Endodermal cell (in vitro differentiated cells): Measurements from ENCODE around the gene CTDSP2. TPM values are rescaled to one million over a fixed set of nuclear protein-coding genes. Genes with fewer than 3 reads are reported as not detected.
"Not testable (repeated sequence)": the region's sequence is repeated elsewhere in the genome, so short reads cannot be mapped to it uniquely, and the experiment has no call there.

Experiments
- DNase-seq: peaks from one replicate; pipeline ENCODE4 v3.0.0-alpha.2; 2017
- H3K27ac ChIP-seq: 2 replicates; pipeline ENCODE4 v1.5.1; 2013; ENCODE audit warnings: mild to moderate bottlenecking, low read depth, low read length, moderate library complexity
- H3K27me3 ChIP-seq: 2 replicates; pipeline ENCODE4 v1.6.1; 2013; ENCODE audit warnings: mild to moderate bottlenecking, low read length, moderate library complexity; ENCODE audit not compliant: insufficient read depth, control insufficient read depth, poor library complexity, severe bottlenecking
- H3K36me3 ChIP-seq: 2 replicates; pipeline ENCODE4 v1.7.0; 2013; ENCODE audit warnings: mild to moderate bottlenecking, low read length, moderate library complexity; ENCODE audit not compliant: control insufficient read depth, insufficient read depth
- H3K4me1 ChIP-seq: one replicate; pipeline ENCODE4 v1.7.0; 2013; ENCODE audit warnings: low read length; ENCODE audit not compliant: control insufficient read depth, insufficient read depth
- H3K4me3 ChIP-seq: 2 replicates; pipeline ENCODE4 v1.5.1; 2013; ENCODE audit warnings: mild to moderate bottlenecking, low read length, moderate library complexity
- H3K9ac ChIP-seq: 2 replicates; pipeline ENCODE4 v1.6.1; 2013; ENCODE audit warnings: mild to moderate bottlenecking, low read length, moderate library complexity; ENCODE audit not compliant: poor library complexity, severe bottlenecking; ENCODE audit errors: extremely low read depth
- H3K9me3 ChIP-seq: 2 replicates; pipeline ENCODE4 v1.6.1; 2013; ENCODE audit warnings: mild to moderate bottlenecking, low read length, moderate library complexity; ENCODE audit not compliant: control insufficient read depth
- H3K27ac Mint-ChIP-seq: 2 replicates; pipeline ENCODE4 v1.8.0; 2020; ENCODE audit warnings: mixed read lengths
- H3K27me3 Mint-ChIP-seq: 2 replicates; pipeline ENCODE4 v1.8.0; 2021; ENCODE audit warnings: mild to moderate bottlenecking, mixed read lengths; ENCODE audit not compliant: insufficient read depth
- H3K36me3 Mint-ChIP-seq: 2 replicates; pipeline ENCODE4 v1.8.0; 2020; ENCODE audit warnings: low read depth, mixed read lengths
- H3K4me1 Mint-ChIP-seq: 2 replicates; pipeline ENCODE4 v1.8.0; 2020; ENCODE audit warnings: mixed read lengths
- H3K4me3 Mint-ChIP-seq: 2 replicates; pipeline ENCODE4 v1.8.0; 2020; ENCODE audit warnings: mild to moderate bottlenecking, moderate library complexity, mixed read lengths
- H3K9me3 Mint-ChIP-seq: 2 replicates; pipeline ENCODE4 v1.8.0; 2020; ENCODE audit warnings: mild to moderate bottlenecking, mixed read lengths
- WGBS, 2 experiments: methylation state at CpG; one replicate each; pipeline versions ENCODE4 v1.1.5 to v1.1.7; 2013; ENCODE audit warnings: missing lambda C conversion rate in 2 of 2, mixed read lengths in 1 of 2; ENCODE audit not compliant: insufficient coverage in 1 of 2, insufficient read length in 1 of 2; 5-methylcytosine and 5-hydroxymethylcytosine counted together
- total RNA-seq, 2 donors: library from RNA; stranded (reverse); fragmentation: NEBNext Ultra II Directional in 1 of 2; extraction: Animal tissue kit (Norgen Biotek cat#: 25700) in 1 of 2; gene quantifications; 2 replicates in 1 of 2; 3 replicates in 1 of 2; pipeline ENCODE4 v1.2.1, GENCODE V29; 2021
- TF ChIP-seq, protein P1 (sequence below): fragments of 200-600 bp; sonication (generic); conservative IDR thresholded peaks from 2 replicates; pipeline ENCODE4 v1.5.0; 2021; ENCODE audit warnings: antibody characterized with exemption, mild to moderate bottlenecking

CTDSP2 gene
- total RNA-seq, 2 donors from 2014 or later = 137 to 148 TPM

DNA sequence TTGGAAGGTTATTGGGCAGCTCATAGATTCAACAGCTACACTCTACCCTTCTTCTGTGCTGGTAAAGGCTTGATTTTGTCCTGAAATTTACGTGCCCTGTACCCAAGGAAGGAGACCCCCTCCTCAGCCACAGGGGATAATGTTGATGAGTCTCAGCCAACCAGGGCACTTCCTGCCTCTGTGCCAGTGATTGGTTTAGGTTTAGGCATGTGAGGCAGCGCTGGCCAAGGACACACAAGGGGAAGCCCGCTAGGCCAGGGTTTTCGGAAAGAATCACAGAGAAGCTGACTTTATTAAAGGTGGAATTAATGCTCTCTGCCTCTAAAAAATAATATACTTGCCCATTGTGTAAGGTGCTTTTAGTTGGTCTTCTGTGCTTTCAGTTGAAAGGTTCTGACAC lies 15.4 kb upstream of the CTDSP2 start:
- peak; percentile 67 for DNase-seq
- H3K4me3 Mint-ChIP-seq = no peak overlapping the region
- no peak overlapping the region for H3K27ac ChIP-seq
- H3K27me3 ChIP-seq = peaks cover 32% of the 10 kb centered on the region
- H3K36me3 ChIP-seq = no peaks in the 10 kb centered on the region
- H3K27ac Mint-ChIP-seq = no peak overlapping the region
- H3K9me3 ChIP-seq = no peaks in the 10 kb centered on the region
- H3K4me1 ChIP-seq = peaks cover 3% of the 10 kb centered on the region
- no peaks in the 10 kb centered on the region for H3K36me3 Mint-ChIP-seq
- peaks cover 47% of the 10 kb centered on the region for H3K27me3 Mint-ChIP-seq
- H3K4me3 ChIP-seq = no peak overlapping the region
- no peaks in the 10 kb centered on the region for H3K9me3 Mint-ChIP-seq
- 93% methylated on average over 4 of the region's 4 CpGs; no CpG with 5 or more reads in 1 of the 2 experiments for WGBS, 2 experiments
- H3K4me1 Mint-ChIP-seq = peaks cover 6% of the 10 kb centered on the region
- TF ChIP-seq, protein P1, sequence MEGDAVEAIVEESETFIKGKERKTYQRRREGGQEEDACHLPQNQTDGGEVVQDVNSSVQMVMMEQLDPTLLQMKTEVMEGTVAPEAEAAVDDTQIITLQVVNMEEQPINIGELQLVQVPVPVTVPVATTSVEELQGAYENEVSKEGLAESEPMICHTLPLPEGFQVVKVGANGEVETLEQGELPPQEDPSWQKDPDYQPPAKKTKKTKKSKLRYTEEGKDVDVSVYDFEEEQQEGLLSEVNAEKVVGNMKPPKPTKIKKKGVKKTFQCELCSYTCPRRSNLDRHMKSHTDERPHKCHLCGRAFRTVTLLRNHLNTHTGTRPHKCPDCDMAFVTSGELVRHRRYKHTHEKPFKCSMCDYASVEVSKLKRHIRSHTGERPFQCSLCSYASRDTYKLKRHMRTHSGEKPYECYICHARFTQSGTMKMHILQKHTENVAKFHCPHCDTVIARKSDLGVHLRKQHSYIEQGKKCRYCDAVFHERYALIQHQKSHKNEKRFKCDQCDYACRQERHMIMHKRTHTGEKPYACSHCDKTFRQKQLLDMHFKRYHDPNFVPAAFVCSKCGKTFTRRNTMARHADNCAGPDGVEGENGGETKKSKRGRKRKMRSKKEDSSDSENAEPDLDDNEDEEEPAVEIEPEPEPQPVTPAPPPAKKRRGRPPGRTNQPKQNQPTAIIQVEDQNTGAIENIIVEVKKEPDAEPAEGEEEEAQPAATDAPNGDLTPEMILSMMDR = no peak
- no peak overlapping the region for H3K9ac ChIP-seq

DNA sequence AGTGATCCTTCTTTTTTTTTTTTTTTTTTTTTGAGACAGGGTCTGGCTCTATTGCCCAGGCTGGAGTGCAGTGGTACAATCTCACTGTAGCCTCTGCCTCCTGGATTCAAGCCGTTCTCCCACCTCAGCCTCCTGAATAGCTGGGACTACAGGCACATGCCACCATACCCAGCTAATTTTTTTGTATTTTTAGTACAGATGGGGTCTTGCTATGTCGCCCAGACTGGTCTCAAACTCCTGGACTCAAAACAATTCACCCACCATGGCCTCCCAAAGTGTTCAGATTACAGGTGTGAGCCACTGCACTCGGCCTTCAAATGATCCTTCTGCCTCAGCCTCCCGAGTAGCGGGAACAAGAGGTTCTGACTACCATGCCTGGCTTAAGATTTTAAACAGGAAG lies 14.4 kb upstream of the CTDSP2 start:
- H3K27ac Mint-ChIP-seq, H3K9ac ChIP-seq, H3K36me3 ChIP-seq, H3K9me3 Mint-ChIP-seq, H3K4me1 ChIP-seq, H3K4me3 ChIP-seq, DNase-seq, H3K4me1 Mint-ChIP-seq, H3K27ac ChIP-seq, H3K4me3 Mint-ChIP-seq, H3K9me3 ChIP-seq, H3K36me3 Mint-ChIP-seq: not testable (repeated sequence)
- H3K27me3 ChIP-seq = peaks cover 31% of the 10 kb centered on the region
- H3K27me3 Mint-ChIP-seq = peaks cover 45% of the 10 kb centered on the region
- WGBS, 2 experiments = 93 to 97% methylated on average over 4 to 5 of the region's 5 CpGs

DNA sequence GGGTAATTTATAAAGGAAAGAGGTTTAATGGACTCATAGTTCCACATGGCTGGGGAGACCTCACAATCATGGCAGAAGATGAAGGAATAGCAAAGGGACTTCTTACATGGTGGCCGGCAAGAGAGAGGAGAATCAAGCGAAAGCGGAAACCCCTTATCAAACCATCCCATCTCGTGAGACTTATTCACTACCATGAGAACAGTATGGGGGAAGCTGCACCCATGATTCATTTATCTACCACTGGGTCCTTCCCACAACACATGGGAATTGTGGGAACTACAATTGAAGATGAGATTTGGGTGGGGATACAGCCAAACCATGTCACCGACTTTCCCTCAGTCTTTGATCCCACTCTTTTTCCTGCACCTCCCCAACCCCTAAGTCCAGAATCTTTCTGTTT lies 12.6 kb upstream of the CTDSP2 start:
- H3K27ac ChIP-seq = no peak overlapping the region
- H3K9me3 Mint-ChIP-seq = no peaks in the 10 kb centered on the region
- H3K36me3 ChIP-seq = no peaks in the 10 kb centered on the region
- no peaks in the 10 kb centered on the region for H3K36me3 Mint-ChIP-seq
- no peaks in the 10 kb centered on the region for H3K4me1 Mint-ChIP-seq
- H3K4me3 ChIP-seq = no peak overlapping the region
- TF ChIP-seq, protein P1 = no peak
- 100% methylated on average over 2 of the region's 5 CpGs; no CpG with 5 or more reads in 1 of the 2 experiments for WGBS, 2 experiments
- no peak overlapping the region for H3K27ac Mint-ChIP-seq
- peaks cover 36% of the 10 kb centered on the region for H3K27me3 Mint-ChIP-seq
- peaks cover 14% of the 10 kb centered on the region for H3K27me3 ChIP-seq
- no peaks in the 10 kb centered on the region for H3K9me3 ChIP-seq
- no peaks in the 10 kb centered on the region for H3K4me1 ChIP-seq
- H3K9ac ChIP-seq = no peak overlapping the region
- DNase-seq = no peak
- no peak overlapping the region for H3K4me3 Mint-ChIP-seq

DNA sequence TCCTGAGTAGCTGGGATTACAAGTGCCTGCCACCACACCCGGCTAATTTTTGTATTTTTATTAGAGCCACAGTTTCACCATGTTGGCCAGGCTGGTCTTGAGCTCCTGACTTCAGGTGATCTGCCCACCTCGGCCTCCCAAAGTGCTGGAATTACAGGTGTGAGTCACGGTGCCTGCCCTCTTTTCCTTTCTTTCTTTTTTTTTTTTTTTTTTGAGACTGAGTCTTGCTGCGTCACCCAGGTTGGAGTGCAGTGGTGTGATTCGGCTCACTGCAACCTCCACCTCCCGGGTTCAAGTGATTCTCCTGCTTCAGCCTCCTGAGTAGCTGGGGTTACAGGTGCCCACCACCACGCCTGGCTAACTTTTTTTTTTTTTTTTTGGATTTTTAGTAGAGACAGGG lies 11.6 kb upstream of the CTDSP2 start:
- not testable (repeated sequence) for H3K27ac ChIP-seq, DNase-seq, H3K9me3 Mint-ChIP-seq, H3K4me1 ChIP-seq, H3K4me3 ChIP-seq, H3K4me1 Mint-ChIP-seq, H3K36me3 ChIP-seq, H3K36me3 Mint-ChIP-seq, H3K9ac ChIP-seq, H3K9me3 ChIP-seq, H3K27ac Mint-ChIP-seq, H3K27me3 ChIP-seq, H3K4me3 Mint-ChIP-seq
- peaks cover 28% of the 10 kb centered on the region for H3K27me3 Mint-ChIP-seq
- 91 to 96% methylated on average over 2 to 6 of the region's 7 CpGs for WGBS, 2 experiments
